HG03025 (cell line): ENCODE data around the gene TMEM86A.

Experiments used
- ATAC-seq: cut with Tn5 transposase; IDR thresholded peaks from one replicate; pipeline ENCODE4 v1.9.1; 2021; ENCODE audit warnings: mild to moderate bottlenecking, moderate library complexity; ENCODE audit not compliant: unreplicated experiment, low FRiP score

Gene TMEM86A

DNA sequence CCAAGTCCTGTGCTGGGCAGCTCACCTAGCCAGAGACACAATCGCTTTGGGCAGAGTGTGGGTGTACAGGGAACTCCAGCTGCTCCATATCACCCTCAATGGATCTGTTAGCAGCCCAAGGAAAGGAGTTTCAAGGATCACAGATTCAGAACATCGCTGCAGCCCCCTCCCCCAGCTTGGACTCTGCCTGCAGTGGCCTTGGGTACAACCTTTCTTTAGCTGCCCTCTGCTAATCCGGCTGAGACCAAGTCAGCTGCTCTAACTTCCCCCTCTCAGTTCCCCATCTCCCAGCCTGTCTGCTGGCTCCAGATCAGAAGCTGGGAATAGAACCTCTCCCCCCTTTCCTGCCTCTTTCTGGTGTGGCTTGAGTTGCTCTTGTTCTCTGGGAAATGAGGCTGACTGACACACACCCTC is 1.3 kb downstream of the TMEM86A start:
- no peak for ATAC-seq

GRCh38 chr11:18700375-18700774 is 1.8 kb downstream of the TMEM86A start:
- no peak for ATAC-seq

DNA sequence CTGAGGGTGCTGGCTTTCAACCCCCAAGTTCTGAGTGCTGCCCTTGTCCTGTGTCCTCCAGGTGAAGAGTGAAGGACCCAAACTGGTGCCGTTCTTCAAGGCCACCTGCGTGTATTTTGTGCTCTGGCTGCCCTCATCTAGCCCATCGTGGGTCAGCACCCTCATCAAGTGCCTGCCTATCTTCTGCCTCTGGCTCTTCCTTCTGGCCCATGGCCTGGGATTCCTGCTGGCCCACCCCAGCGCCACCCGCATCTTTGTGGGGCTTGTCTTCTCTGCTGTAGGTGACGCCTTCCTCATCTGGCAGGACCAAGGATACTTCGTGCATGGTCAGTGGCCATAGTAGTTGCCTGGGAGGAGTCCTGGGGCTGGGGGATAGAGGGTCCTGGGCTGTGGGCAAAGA is 2.3 kb downstream of the TMEM86A start:
- no peak for ATAC-seq

- no peak for ATAC-seq
These were observed 3.1 kb downstream of the TMEM86A start for GRCh38 chr11:18701614-18702216.

DNA sequence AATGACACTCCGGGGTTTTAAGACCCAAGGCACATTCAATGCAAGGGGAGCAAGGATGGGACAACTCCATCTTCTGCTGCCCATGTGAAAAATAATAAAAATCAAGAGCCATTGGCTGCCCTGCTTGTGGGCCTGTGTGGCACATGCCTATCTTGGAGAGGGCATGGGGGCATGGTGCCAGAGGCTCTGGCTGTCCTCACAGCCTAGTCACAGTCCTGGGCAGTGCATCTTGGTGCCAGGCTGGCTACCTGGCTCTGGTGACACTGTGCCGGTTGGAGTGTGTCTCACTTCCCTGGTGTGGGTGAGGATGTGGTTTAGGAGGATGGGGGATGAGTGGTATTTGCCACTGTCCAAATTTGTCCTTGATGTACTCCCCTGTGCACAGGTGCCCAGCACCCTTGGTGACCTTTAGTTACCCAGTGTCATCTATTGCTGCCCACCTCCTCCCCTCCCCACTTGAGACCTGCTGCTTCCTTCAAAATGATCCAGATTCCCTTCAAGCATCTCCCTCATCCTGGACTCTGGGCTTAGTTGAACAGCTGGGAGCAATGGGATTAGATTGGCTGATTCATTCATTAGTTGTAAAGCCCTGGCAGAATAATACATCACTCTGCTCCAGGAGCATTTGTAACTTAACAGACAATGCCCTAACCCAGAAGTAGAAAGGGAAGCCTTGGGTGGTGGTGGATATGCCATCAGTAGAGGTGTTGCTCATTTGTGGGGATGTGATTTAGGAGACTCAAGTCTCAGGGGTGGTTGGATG is 4.6 kb downstream of the TMEM86A start:
- no peak for ATAC-seq

DNA sequence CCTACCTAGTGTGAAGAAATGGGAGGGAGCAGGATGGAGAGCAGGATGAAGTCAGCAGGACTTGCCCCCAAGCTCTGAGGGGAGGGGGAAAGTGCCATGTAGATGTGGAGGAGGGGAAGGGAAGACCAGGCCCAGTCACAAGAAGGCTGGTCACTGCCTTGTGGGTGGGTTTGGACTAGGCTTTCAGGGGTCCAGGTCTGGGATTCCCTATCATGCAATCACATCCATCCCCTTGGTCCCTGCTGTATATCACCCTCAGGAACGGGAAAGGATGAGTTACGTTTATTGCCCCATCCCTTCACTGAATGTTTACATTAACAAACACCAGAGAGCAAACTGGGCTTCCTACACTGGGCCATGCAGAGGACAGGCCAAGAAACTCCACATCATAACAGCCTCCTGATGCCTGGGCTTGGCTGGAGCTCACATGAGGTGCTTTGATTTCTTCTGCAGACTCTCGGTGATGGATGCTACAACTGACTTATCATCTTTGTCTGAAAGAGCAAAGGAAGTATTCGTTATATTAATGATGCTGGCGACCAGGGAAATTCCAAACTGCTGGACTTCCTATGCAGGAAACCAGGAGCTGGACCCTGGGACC is 5.6 kb downstream of the TMEM86A start:
- no peak for ATAC-seq

GRCh38 chr11:18704698-18705097 is 6.1 kb downstream of the TMEM86A start:
- no peak for ATAC-seq

DNA sequence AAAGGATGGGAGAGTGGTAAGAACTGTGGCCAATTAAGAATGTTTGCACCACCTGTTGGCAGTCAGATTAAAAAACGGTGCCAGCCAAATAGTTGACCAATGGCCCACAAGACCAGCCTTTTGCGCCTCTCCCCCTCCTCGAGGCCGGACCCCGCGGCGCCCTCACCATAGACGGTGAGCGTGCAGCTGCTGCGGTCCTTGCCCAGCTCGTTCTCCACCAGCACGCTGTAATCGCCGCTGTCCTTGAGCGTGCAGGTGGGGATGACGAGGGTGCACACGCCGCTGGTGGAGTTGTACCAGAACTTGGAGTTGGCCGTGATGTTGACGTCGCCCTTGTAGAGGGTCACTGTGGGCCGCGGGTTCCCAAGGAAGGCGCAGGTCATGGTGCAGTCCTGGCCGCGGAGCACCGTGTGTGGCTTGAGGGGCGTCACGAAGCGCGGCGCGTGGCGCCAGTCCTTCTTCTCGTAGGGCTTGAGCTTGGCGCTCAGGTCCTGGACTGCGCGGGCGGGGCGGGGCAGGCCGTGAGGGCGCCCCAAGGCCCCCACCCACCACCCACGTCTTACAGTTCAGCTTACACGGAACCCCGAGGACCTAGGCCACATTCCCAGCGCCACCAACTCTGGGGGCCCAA is 7.2 kb downstream of the TMEM86A start:
- ATAC-seq: no peak

- ATAC-seq: no peak
These were observed 8.0 kb downstream of the TMEM86A start for GRCh38 chr11:18706330-18707243.

DNA sequence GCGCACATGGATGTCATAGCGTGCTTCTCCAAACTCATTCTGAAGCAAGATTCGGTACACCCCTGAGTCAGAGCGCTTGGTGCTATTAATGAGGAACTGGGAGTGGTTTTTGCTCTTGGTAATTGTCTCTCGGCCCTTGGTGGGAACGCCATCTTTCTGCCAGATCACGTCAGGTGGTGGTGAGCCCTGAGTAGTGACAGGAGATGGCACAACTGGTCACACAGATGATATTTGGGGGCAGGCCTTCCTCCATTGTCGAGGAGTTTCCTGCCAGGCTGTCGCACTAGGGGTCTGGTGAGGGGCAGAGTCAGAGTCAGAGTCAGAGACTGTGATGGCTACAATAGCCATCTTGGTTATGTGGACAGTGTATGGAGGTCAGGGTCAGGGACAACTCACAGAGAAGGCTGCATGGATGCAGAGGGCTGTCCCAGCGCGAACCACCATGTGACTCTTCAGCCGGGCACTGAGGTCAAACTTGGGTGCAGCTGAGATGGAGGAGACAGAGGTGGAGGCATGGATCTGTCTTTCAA is 9.3 kb downstream of the TMEM86A start:
- no peak for ATAC-seq

GRCh38 chr11:18709414-18709813 is 10.8 kb downstream of the TMEM86A start:
- no peak for ATAC-seq

GRCh38 chr11:18710545-18710944 is 12.0 kb downstream of the TMEM86A start:
- ATAC-seq: no peak

- no peak for ATAC-seq
These were observed 15.3 kb downstream of the TMEM86A start for GRCh38 chr11:18713646-18714442.

DNA sequence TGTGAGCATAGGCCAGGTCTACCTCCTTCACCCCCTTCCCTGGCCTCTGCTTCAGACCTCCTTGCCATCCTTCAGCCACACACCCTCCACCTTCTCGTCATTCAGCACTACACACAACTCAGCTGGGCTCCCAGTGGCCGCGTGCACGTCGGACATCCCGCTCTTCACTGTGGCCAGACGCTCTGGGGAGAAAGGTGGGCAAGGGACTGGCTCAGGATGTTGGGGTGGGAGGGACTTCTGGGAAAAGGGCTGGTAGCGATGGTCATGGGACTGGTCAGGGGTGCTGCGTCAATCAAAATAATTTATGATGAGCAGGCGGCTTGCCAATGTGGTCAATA is 15.8 kb downstream of the TMEM86A start:
- no peak for ATAC-seq

GRCh38 chr11:18715476-18715875 is 16.9 kb downstream of the TMEM86A start:
- no peak for ATAC-seq

- ATAC-seq: no peak
These were observed 21.7 kb downstream of the TMEM86A start for GRCh38 chr11:18720091-18720807.

GRCh38 chr11:18720808-18721560 is 22.4 kb downstream of the TMEM86A start:
- ATAC-seq: peak; percentile 52
